NCI-H1436 treated with DMSO at 0.1 percent for 48 hours (cell line): Measurements from ENCODE around the gene MAP4K2.

Experiments
- DNase-seq: peaks from one replicate; lab custom pipeline; 2025; lab: John Stamatoyannopoulos, UW

Gene MAP4K2

GRCh38 chr11:64754124-64754918, 48.7 kb downstream of the MAP4K2 start:
- DNase-seq = no peak

GRCh38 chr11:64753380-64754123, 49.5 kb downstream of the MAP4K2 start:
- no peak for DNase-seq

GRCh38 chr11:64753019-64753379, 50.0 kb downstream of the MAP4K2 start:
- no peak for DNase-seq

- DNase-seq = no peak
Measured at GRCh38 chr11:64752175-64752970, 50.6 kb downstream of the MAP4K2 start.

- DNase-seq = no peak
Measured at GRCh38 chr11:64751580-64751979, 51.4 kb downstream of the MAP4K2 start.

GRCh38 chr11:64751136-64751535, 51.9 kb downstream of the MAP4K2 start:
- no peak for DNase-seq

- DNase-seq = no peak
Measured at GRCh38 chr11:64750361-64751054, 52.5 kb downstream of the MAP4K2 start.

- DNase-seq = no peak
Measured at GRCh38 chr11:64747961-64748665, 54.9 kb downstream of the MAP4K2 start.

- DNase-seq = no peak
Measured at GRCh38 chr11:64746486-64746885, 56.5 kb downstream of the MAP4K2 start.

GRCh38 chr11:64745521-64746328, 57.3 kb downstream of the MAP4K2 start:
- no peak for DNase-seq

- no peak for DNase-seq
Measured at GRCh38 chr11:64745189-64745520, 57.9 kb downstream of the MAP4K2 start.

GRCh38 chr11:64744544-64745188, 58.3 kb downstream of the MAP4K2 start:
- DNase-seq = no peak

GRCh38 chr11:64743591-64744543, 59.1 kb downstream of the MAP4K2 start, which contains the start of gene RASGRP2:
RASGRP2 (minus strand) TSS chr11:64744142; CDS start chr11:64742866, 1,276 bp downstream.
- no peak for DNase-seq

GRCh38 chr11:64742889-64743590, 60.0 kb downstream of the MAP4K2 start:
- no peak for DNase-seq

- no peak for DNase-seq
Measured at GRCh38 chr11:64742087-64742888, 60.7 kb downstream of the MAP4K2 start.

GRCh38 chr11:64741375-64742086, 61.5 kb downstream of the MAP4K2 start:
- DNase-seq = no peak

GRCh38 chr11:64739871-64740270, 63.1 kb downstream of the MAP4K2 start:
- no peak for DNase-seq
